T-helper 22 cell (primary cell): ENCODE results near the gene NPAT.

Experiments
- DNase-seq: peaks from one replicate; pipeline ENCODE4 v3.0.0-alpha.2; 2020; ENCODE audit warnings: low read depth

NPAT gene

GRCh38 chr11:108222574-108223347 lies at the start of gene NPAT, which contains the start of gene ATM:
Gene NPAT, minus strand, starts transcription at chr11:108222638. Its CDS starts 102 bp downstream, at chr11:108222536.
Gene ATM, plus strand, starts transcription at chr11:108223067. Its CDS starts 4,558 bp downstream, at chr11:108227625.
- peak; percentile 99 for DNase-seq

- no peak for DNase-seq
Measured at GRCh38 chr11:108269583-108269982, 47.1 kb upstream of the NPAT start.

- no peak for DNase-seq
Measured at GRCh38 chr11:108253176-108253575, 30.7 kb upstream of the NPAT start.

GRCh38 chr11:108246885-108247284 lies 24.4 kb upstream of the NPAT start:
- DNase-seq, result no peak

- no peak for DNase-seq
Measured at GRCh38 chr11:108246308-108246707, 23.9 kb upstream of the NPAT start.

GRCh38 chr11:108242422-108242821 lies 20.0 kb upstream of the NPAT start:
- DNase-seq, result no peak

- DNase-seq, result no peak
Measured at GRCh38 chr11:108241330-108242037, 19.0 kb upstream of the NPAT start.

- no peak for DNase-seq
Measured at GRCh38 chr11:108239076-108239475, 16.6 kb upstream of the NPAT start.

- DNase-seq, result no peak
Measured at GRCh38 chr11:108237058-108237481, 14.6 kb upstream of the NPAT start.

- no peak for DNase-seq
Measured at GRCh38 chr11:108235633-108236032, 13.2 kb upstream of the NPAT start.

GRCh38 chr11:108235192-108235591 lies 12.8 kb upstream of the NPAT start:
- DNase-seq, result no peak

GRCh38 chr11:108233277-108233945 lies 11.0 kb upstream of the NPAT start:
- no peak for DNase-seq

- DNase-seq, result no peak
Measured at GRCh38 chr11:108228251-108228650, 5.8 kb upstream of the NPAT start.

- no peak for DNase-seq
Measured at GRCh38 chr11:108226036-108226435, 3.6 kb upstream of the NPAT start.

GRCh38 chr11:108224911-108225786 lies 2.7 kb upstream of the NPAT start:
- no peak for DNase-seq

GRCh38 chr11:108224366-108224765 lies 1.9 kb upstream of the NPAT start:
- DNase-seq, result no peak

- no peak for DNase-seq
Measured at GRCh38 chr11:108223348-108224149, 1.1 kb upstream of the NPAT start.

- peak; percentile 38 for DNase-seq
Measured at GRCh38 chr11:108221911-108222573, 396 bp downstream of the NPAT start.

- no peak for DNase-seq
Measured at GRCh38 chr11:108221371-108221770, 1.1 kb downstream of the NPAT start.

- no peak for DNase-seq
Measured at GRCh38 chr11:108220721-108221336, 1.6 kb downstream of the NPAT start.
